ENCODE data around the gene ERICH6B.

The ERICH6B gene

GRCh38 chr13:45598597-45598996 is 16.9 kb downstream of the ERICH6B start:
- FAIRE-seq, result no peak

GRCh38 chr13:45596800-45597475 is 18.6 kb downstream of the ERICH6B start:
- no peak for FAIRE-seq

- no peak for FAIRE-seq
Observed at GRCh38 chr13:45595965-45596364, 19.6 kb downstream of the ERICH6B start.

GRCh38 chr13:45594764-45595163 is 20.8 kb downstream of the ERICH6B start:
- FAIRE-seq, result no peak

GRCh38 chr13:45594227-45594626 is 21.3 kb downstream of the ERICH6B start:
- no peak for FAIRE-seq

GRCh38 chr13:45592758-45593157 is 22.8 kb downstream of the ERICH6B start:
- FAIRE-seq, result no peak

- no peak for FAIRE-seq
Observed at GRCh38 chr13:45590066-45590465, 25.5 kb downstream of the ERICH6B start.

GRCh38 chr13:45587897-45588296 is 27.6 kb downstream of the ERICH6B start:
- no peak for FAIRE-seq

GRCh38 chr13:45584816-45585215 is 30.7 kb downstream of the ERICH6B start:
- no peak for FAIRE-seq

- no peak for FAIRE-seq
Observed at GRCh38 chr13:45582408-45583076, 33.0 kb downstream of the ERICH6B start.

- no peak for FAIRE-seq
Observed at GRCh38 chr13:45576466-45576865, 39.1 kb downstream of the ERICH6B start.

GRCh38 chr13:45575830-45576180 is 39.7 kb downstream of the ERICH6B start:
- FAIRE-seq, result no peak

GRCh38 chr13:45575146-45575829 is 40.3 kb downstream of the ERICH6B start:
- no peak for FAIRE-seq

- FAIRE-seq, result no peak
Observed at GRCh38 chr13:45565331-45565730, 50.2 kb downstream of the ERICH6B start.

GRCh38 chr13:45564133-45564776 is 51.3 kb downstream of the ERICH6B start:
- no peak for FAIRE-seq

GRCh38 chr13:45554604-45555109 is 60.9 kb downstream of the ERICH6B start:
- no peak for FAIRE-seq

- FAIRE-seq, result no peak
Observed at GRCh38 chr13:45548281-45548680, 67.3 kb downstream of the ERICH6B start.

GRCh38 chr13:45546410-45546765 is 69.2 kb downstream of the ERICH6B start:
- no peak for FAIRE-seq

- FAIRE-seq, result no peak
Observed at GRCh38 chr13:45545686-45546409, 69.7 kb downstream of the ERICH6B start.

GRCh38 chr13:45544520-45544919 is 71.0 kb downstream of the ERICH6B start:
- FAIRE-seq, result no peak

- no peak for FAIRE-seq
Observed at GRCh38 chr13:45542878-45543277, 72.7 kb downstream of the ERICH6B start.

- no peak for FAIRE-seq
Observed at GRCh38 chr13:45542391-45542790, 73.1 kb downstream of the ERICH6B start.

GRCh38 chr13:45541806-45542205 is 73.7 kb downstream of the ERICH6B start:
- FAIRE-seq, result no peak
